Stromal cell of bone marrow (primary cell): Measurements from ENCODE around the gene HLF.

ENCODE experiments used
- DNase-seq: peaks from one replicate; pipeline ENCODE4 v3.0.0-alpha.2; 2012; ENCODE audit warnings: low read depth

Gene HLF

DNA sequence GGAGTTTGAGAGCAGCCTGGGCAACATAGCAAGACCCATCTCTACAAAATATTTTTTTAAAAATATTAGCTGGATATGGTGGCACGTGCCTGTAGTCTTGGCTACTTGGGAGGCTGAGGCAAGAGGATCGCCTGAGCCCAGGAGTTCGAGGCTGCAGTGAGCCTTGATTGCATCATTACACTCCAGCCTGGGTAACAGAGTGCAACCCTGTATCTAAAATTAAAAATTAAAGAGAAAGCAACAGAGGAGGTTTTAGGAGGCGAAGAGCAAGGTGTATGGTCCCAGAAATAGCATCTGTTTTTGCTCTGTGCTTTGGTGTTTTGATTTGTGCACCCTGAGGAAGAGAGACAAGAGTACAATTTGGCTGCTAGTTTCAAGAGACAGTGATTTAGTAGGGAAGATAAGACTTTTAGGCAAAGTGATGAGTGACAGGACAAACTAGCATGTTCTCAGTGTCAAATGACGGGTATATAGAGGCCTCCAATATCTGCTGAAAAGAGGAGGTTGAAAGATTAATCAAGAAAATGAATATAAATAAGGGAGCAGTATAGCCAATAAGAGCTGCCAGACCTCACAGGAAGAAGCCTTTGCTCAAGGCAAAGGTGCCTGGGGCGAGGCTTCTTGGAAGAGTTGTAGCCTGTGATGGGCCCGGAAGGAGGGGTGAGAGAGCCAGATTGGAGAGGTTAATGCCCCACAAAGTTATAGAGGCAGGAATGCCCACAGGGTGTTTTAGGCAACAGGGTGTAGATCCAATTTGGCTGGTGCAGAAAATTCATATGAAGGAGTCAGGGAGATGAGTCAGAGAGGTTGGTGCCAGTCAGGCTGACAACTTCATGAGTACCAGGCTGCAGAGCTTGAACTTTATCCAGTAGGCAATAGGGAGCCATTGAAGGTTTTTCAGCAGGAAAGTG, 11.4 kb downstream of the HLF start:
- DNase-seq = no peak

- no peak for DNase-seq
Measured at GRCh38 chr17:55278173-55278961, 13.6 kb downstream of the HLF start.

GRCh38 chr17:55279203-55279602, 14.4 kb downstream of the HLF start:
- no peak for DNase-seq

GRCh38 chr17:55279788-55280187, 15.0 kb downstream of the HLF start:
- DNase-seq = no peak

GRCh38 chr17:55280212-55280611, 15.5 kb downstream of the HLF start:
- no peak for DNase-seq

- DNase-seq = peak; percentile 40
Measured at GRCh38 chr17:55281649-55282378, 17.1 kb downstream of the HLF start.

- no peak for DNase-seq
Measured at GRCh38 chr17:55282379-55282702, 17.6 kb downstream of the HLF start.

DNA sequence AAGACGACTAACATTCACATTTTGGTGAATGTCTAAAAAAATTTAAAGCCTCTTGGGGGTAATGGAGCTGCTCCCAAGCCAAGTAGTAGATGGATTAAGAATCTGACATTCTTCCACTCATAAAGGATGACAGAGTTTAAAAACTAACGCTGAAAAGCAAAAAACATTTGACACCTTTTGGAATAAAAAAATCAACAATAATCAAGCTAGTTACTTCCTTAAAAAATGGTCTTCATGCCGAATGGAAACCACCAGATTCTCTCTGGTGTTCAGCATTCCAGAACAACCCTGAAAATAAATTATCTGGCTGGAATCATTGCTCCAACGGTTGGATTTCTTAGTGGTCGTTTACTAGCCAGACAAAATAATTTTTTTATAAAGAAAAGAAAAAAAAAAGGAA, 18.0 kb downstream of the HLF start:
- no peak for DNase-seq

DNA sequence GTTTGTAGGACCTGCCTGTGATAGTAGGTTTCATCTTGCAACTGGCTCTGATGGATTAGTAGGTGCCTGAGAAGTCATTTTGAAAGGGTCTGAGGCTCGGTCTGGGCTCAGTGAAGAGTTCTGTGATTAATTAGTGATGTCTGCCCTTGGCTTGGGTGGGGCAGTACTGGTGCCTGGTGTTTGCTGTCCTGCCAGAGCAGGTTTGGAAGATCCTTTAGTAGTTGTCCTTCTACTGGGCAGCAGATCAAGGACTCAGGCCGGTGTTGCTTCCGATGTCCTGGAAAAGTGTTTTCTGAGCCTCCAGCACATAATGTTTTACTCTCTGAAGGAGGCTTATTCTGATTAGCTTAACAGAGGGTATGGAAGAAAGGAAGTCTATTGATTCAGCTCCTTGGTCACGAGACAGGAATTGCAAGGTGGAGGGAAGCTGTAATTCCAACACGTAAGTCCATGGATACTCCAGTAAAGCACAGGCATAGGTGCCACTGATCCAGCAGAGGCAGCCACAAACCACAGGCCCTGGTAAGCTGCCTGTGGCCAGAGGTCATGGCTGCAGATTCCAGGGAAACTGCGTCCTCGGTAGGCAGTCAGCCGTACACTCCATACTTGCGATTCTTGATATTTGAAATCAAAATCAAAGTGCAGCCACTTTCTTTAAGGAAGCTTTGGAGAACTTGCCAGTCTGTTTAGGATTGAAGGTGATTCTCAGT, 18.7 kb downstream of the HLF start:
- no peak for DNase-seq

GRCh38 chr17:55284001-55284884, 19.5 kb downstream of the HLF start:
- DNase-seq = no peak

DNA sequence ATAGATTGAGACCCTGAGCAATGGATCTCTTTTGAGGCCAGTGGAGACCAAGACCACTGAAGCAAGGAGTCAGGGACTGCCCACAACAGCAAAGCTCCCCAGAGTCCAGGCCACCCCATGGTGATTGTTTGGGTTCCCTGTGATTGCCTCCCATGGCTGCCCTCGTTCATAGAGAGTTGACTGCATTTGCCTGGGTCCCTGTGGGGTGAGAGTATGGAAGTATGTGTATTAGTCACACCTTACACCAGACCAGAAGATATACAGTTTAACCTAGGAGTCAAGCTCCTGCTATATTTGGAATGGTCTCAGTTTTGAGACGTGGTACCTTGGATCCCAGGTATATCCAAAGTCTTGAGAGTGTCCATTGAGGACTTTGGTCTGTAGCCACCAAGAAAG, 20.2 kb downstream of the HLF start:
- DNase-seq = no peak

DNA sequence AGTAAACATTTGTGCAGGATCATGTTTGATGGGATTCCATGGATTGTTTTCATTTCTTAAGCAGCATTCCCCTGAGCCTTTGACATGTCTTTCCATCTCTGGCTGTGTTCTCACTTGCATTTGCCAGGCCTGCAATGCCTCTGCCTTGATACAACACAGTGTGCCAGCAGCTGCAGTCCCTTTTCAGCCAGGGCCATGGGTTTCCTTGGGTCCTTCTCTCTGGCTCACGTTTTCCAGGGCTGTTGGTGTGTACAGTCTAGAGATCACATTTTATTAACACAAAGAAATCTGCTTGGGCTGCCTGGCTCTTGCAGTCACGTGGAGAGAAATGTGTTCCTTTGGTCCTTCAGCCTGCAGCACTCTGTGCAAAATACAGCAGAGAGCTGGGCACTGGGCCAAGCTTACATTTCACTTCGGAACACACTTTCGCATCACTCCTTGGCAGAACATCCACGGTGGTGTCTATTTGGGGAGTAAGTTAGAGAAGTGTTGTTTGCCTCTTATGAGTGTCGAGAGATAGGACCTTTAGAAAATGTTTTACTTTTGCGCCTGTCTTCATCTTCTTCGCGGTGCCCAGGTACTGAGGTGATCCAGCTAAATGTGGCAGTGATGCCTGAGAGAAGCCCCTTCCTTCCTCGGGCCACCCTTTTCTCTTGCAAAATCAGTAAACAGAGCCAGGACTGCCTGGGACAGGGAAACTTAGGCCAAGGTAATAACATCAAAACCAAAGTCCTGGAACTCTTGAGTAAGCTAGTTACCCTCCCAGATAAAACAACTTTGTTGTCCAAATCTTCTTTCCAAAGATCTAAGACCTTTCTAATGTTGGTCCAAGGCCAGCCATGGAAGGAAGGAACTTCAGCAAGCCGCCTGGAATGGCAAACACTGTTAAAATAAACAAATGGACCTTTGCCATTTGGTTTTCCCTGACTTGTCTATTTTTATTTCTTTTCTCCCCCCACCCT, 20.9 kb downstream of the HLF start:
- peak; percentile 46 for DNase-seq

- DNase-seq = no peak
Measured at GRCh38 chr17:55286681-55287589, 22.2 kb downstream of the HLF start.

DNA sequence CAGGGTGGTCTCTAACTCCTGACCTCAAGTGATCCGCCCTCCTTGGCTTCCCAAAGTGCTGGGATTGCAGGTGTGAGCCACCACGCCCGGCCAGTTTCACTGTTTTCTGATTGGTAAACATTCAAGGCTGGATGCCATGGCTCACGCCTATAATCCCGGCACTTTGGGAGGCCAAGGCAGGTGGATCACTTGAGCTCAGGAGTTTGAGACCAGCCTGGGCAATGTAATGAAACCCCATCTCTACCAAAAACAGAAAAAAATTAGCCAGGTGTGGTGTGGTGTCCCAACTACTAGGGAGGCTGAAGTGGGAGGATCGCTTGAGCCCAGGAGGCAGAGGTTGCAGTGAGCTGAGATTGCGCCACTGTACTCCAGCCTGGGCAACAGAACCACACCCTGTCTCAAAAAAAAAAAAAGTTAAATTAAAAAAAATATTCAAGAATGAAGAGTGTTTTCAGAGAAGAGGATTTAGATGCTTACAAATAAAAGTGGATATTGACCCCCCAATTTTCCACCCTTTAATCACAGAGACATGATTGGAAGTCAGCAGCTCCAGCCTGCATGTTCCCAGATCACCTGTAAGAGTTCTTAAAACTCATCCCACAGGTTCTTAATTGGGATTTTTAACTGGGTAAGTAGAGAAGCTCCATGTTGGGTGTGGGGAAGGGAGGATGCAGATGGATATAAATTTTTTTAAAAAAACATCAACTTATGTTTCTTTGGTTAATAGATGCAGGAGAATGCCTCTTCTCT, 23.8 kb downstream of the HLF start:
- no peak for DNase-seq

- no peak for DNase-seq
Measured at GRCh38 chr17:55289106-55289446, 24.3 kb downstream of the HLF start.

- no peak for DNase-seq
Measured at GRCh38 chr17:55289978-55290377, 25.2 kb downstream of the HLF start.

GRCh38 chr17:55290492-55291113, 25.8 kb downstream of the HLF start:
- DNase-seq = no peak

- no peak for DNase-seq
Measured at GRCh38 chr17:55291114-55291507, 26.4 kb downstream of the HLF start.
